ENCODE measurements around the gene GRM7.

DNA sequence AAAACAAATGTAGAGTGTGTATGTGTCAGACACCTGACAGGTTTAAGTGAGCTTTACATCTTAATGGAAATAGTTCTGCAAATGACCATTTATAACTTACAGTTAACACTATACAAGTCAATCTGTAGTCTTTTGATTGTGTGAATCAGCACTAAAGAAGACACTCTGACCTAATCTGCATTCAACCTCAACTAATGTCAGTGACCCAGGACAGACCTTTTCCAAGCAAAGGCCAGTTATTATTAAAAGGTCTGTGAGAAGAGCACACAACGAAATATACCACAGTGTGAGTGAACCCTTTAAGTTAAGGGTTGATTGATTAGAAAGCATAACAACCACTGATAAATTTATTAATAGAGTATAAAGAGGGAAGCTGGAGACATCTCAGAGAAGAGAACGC, 878.8 kb downstream of the GRM7 start:
- TF ChIP-seq, protein P1, sequence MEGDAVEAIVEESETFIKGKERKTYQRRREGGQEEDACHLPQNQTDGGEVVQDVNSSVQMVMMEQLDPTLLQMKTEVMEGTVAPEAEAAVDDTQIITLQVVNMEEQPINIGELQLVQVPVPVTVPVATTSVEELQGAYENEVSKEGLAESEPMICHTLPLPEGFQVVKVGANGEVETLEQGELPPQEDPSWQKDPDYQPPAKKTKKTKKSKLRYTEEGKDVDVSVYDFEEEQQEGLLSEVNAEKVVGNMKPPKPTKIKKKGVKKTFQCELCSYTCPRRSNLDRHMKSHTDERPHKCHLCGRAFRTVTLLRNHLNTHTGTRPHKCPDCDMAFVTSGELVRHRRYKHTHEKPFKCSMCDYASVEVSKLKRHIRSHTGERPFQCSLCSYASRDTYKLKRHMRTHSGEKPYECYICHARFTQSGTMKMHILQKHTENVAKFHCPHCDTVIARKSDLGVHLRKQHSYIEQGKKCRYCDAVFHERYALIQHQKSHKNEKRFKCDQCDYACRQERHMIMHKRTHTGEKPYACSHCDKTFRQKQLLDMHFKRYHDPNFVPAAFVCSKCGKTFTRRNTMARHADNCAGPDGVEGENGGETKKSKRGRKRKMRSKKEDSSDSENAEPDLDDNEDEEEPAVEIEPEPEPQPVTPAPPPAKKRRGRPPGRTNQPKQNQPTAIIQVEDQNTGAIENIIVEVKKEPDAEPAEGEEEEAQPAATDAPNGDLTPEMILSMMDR (IDR thresholded peaks at IDR 0.05; ENCODE audit: poor library complexity): no peak
- no peak for TF ChIP-seq EZH2 (IDR thresholded peaks at IDR 0.05; ENCODE audit: borderline replicate concordance)
